HEK293 (cell line): ENCODE results near the gene TCP11.
A peak's percentile ranks its signal among the peaks of the same experiment; 100 is the strongest.
"Not testable (repeated sequence)": the region's sequence is repeated elsewhere in the genome, so short reads cannot be mapped to it uniquely, and the experiment has no call there.

Experiments used
- CTCF ChIA-PET: fragments of 350-600 bp; formaldehyde crosslinking; extraction: SDS; loops from one replicate; lab custom pipeline; 2021; ENCODE audit warnings: antibody characterized with exemption; lab: Yijun Ruan, JAX
- POLR2A ChIA-PET: fragments of 300-600 bp; formaldehyde crosslinking; extraction: SDS; loops from one replicate; lab custom pipeline; 2020; ENCODE audit warnings: antibody characterized with exemption, inconsistent platforms; lab: Yijun Ruan, JAX
- H3K27ac ChIP-seq: fragments of 200-500 bp; sonication (Bioruptor generic); 2 replicates; pipeline ENCODE4 v1.5.1; 2014; ENCODE audit warnings: low read depth, low read length, control low read depth, inconsistent platforms; ENCODE audit errors: extremely low read depth
- H3K36me3 ChIP-seq, 2 experiments: fragments of 200-500 bp in 1 of 2; sonication (Bioruptor generic) in 1 of 2; 1 replicate in 1 of 2; 2 replicates in 1 of 2; pipeline ENCODE4 v1.5.1; 2014 to 2017; ENCODE audit warnings: inconsistent platforms in 2 of 2, low read length in 2 of 2; ENCODE audit not compliant: control insufficient read depth in 2 of 2, insufficient read depth in 1 of 2
- H3K4me1 ChIP-seq: fragments of 200-500 bp; sonication (Bioruptor generic); 2 replicates; pipeline ENCODE4 v1.5.1; 2014; ENCODE audit warnings: mild to moderate bottlenecking, low read length, inconsistent platforms; ENCODE audit not compliant: control insufficient read depth, insufficient read depth
- H3K4me3 ChIP-seq: 2 replicates; pipeline ENCODE4 v1.5.1; 2011; ENCODE audit warnings: low read depth, mild to moderate bottlenecking, control low read depth, low read length, moderate library complexity
- H3K9me3 ChIP-seq: fragments of 200-500 bp; sonication (Bioruptor generic); 2 replicates; pipeline ENCODE4 v1.5.1; 2014; ENCODE audit warnings: low read depth, low read length, inconsistent platforms; ENCODE audit not compliant: control insufficient read depth, insufficient read depth
- KLF1 ChIP-seq: fragments of 450-650 bp; formaldehyde crosslinking; IDR thresholded peaks from 2 replicates; pipeline ENCODE4 v1.5.1; 2016; ENCODE audit warnings: missing biosample characterization, missing genetic modification characterization
- KLF7 ChIP-seq: fragments of 450-650 bp; formaldehyde crosslinking; IDR thresholded peaks from 2 replicates; pipeline ENCODE4 v1.5.1; 2016; ENCODE audit warnings: missing biosample characterization, missing genetic modification characterization, borderline replicate concordance
- PRDM10 ChIP-seq: fragments of 450-650 bp; formaldehyde crosslinking; IDR thresholded peaks from 2 replicates; pipeline ENCODE4 v1.5.1; 2016; ENCODE audit warnings: missing biosample characterization, missing genetic modification characterization
- TRIM28 ChIP-seq: IDR thresholded peaks from 2 replicates; pipeline ENCODE4 v1.6.1; 2011; ENCODE audit warnings: low read length, control low read depth, borderline replicate concordance
- ZNF114 ChIP-seq: fragments of 450-650 bp; formaldehyde crosslinking; IDR thresholded peaks from 2 replicates; pipeline ENCODE4 v1.5.0; 2017; ENCODE audit warnings: missing biosample characterization, missing genetic modification characterization
- ZNF248 ChIP-seq: fragments of 450-650 bp; formaldehyde crosslinking; IDR thresholded peaks from 2 replicates; pipeline ENCODE4 v1.5.1; 2017; ENCODE audit warnings: missing biosample characterization, missing genetic modification characterization
- ZNF555 ChIP-seq: fragments of 450-650 bp; formaldehyde crosslinking; conservative IDR thresholded peaks from 2 replicates; pipeline ENCODE4 v1.5.1; 2017; ENCODE audit warnings: missing biosample characterization, mild to moderate bottlenecking, missing genetic modification characterization, inconsistent platforms
- ZNF776 ChIP-seq: fragments of 450-650 bp; formaldehyde crosslinking; IDR thresholded peaks from 2 replicates; pipeline ENCODE4 v1.5.0; 2017; ENCODE audit warnings: missing biosample characterization, missing genetic modification characterization, borderline replicate concordance
- TF ChIP-seq, protein P1 (sequence below): fragments of 450-650 bp; formaldehyde crosslinking; IDR thresholded peaks from 2 replicates; pipeline ENCODE4 v1.5.1; 2016; ENCODE audit warnings: missing biosample characterization, missing genetic modification characterization, low read depth

The TCP11 gene

DNA sequence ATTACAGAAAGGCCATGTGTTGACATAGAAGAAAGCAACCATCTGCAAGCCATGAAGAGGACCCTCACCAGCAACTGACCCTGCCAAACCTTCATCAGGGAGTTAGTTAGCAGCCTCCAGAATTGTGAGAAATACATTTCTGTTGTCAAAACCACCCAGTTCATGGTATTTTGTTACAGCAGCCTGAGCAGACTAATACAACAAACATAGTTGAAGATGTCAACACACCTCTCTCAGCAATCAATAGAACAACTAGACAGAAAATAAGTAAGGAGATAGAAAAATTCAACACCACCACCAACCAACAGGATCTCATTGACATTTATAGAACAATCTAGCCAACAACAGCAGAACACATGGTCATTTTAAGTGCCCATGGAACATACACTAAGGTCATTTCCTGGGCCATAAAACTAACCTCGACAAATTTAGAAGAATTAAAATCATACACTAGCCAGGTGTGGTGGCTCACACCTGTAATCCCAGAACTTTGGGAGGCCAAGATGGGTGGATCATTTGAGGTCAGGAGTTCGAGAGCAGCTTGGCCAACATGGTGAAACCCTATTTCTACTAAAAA is 32.7 kb downstream of the TCP11 start (continued):
- no peak for TF ChIP-seq ZNF114
- TF ChIP-seq, protein P1, sequence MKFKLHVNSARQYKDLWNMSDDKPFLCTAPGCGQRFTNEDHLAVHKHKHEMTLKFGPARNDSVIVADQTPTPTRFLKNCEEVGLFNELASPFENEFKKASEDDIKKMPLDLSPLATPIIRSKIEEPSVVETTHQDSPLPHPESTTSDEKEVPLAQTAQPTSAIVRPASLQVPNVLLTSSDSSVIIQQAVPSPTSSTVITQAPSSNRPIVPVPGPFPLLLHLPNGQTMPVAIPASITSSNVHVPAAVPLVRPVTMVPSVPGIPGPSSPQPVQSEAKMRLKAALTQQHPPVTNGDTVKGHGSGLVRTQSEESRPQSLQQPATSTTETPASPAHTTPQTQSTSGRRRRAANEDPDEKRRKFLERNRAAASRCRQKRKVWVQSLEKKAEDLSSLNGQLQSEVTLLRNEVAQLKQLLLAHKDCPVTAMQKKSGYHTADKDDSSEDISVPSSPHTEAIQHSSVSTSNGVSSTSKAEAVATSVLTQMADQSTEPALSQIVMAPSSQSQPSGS (tag by site-specific recombination), result no peak
- TF ChIP-seq TRIM28, result no peak
- TF ChIP-seq ZNF248 (tag by site-specific recombination), result no peak
- no peak for TF ChIP-seq ZNF776 (tag by site-specific recombination)
- TF ChIP-seq ZNF555 (tag by site-specific recombination), result no peak

GRCh38 chr6:35107761-35108160 is 33.4 kb downstream of the TCP11 start:
- H3K9me3 ChIP-seq, H3K4me3 ChIP-seq, H3K4me1 ChIP-seq, H3K27ac ChIP-seq, H3K36me3 ChIP-seq: not testable (repeated sequence)
- ChIA-PET CTCF (interaction anchor here (1.4 to 1.9 kb wide), 2 partner anchors 10 to 120 kb away, joined by 3 to 8 read pairs; no protein-coding TSS in a partner anchor), POLR2A (interaction anchor here (1.4 kb wide), 1 partner anchor 9 kb away, joined by 3 read pairs; no protein-coding TSS in a partner anchor)
- TF ChIP-seq KLF1 (0 out of 2 replicates have a peak, but pooled peaks have one; percentile 32), KLF7 (peak; percentile 46; the same call in 1 of the 2 replicates)

DNA sequence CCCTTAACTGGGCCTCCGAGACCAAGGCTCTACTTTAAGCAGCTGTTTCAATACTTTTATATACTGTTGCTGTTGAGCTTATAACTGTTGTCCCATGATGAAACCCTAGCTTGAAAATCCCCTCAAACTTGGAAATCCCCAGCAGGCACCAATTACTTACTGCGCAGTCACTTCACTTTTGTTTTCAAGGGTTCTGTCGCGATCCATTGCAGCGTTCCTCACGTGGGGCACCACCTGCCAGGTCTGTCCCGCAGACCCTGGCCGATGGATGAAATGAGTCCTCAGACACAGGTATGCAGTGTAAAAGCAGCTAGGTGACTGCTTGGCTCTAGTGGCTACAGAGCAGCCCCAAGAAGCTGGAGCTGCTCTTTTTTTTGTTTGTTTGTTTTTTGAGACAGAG is 33.9 kb downstream of the TCP11 start:
- POLR2A ChIA-PET, result interaction anchor here (1.4 kb wide), 1 partner anchor 9 kb away, joined by 3 read pairs; no protein-coding TSS in a partner anchor
- not testable (repeated sequence) for H3K9me3 ChIP-seq, H3K4me3 ChIP-seq, H3K4me1 ChIP-seq, H3K27ac ChIP-seq, H3K36me3 ChIP-seq
- CTCF ChIA-PET, result interaction anchor here (1.4 to 1.9 kb wide), 2 partner anchors 9 to 120 kb away, joined by 3 to 8 read pairs; no protein-coding TSS in a partner anchor

- H3K9me3 ChIP-seq, H3K36me3 ChIP-seq, POLR2A ChIA-PET, H3K4me3 ChIP-seq, H3K27ac ChIP-seq, H3K4me1 ChIP-seq: not testable (repeated sequence)
- CTCF ChIA-PET, result interaction anchor here (0.8 to 1.9 kb wide), 3 partner anchors 8 to 119 kb away, joined by 3 to 8 read pairs (median 5); no protein-coding TSS in a partner anchor
These were observed 35.1 kb downstream of the TCP11 start for GRCh38 chr6:35106061-35106460.

DNA sequence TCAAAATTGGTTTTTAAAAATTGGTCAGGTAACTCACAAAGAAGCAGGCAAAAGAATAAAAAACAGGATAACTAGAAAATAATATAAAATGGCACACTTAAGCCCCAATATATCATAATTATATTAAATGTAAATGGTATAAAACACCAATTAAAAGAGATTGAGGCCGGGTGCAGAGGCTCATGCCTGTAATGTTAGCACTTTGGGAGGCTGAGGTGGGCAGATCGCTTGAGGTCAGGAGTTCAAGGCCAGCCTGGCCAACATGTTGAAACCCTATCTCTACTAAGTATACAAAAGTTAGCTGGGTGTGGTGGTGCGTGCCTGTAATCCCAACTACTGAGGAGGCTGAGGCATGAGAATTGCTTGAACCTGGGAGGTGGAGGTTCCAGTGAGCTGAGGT is 36.1 kb downstream of the TCP11 start:
- H3K9me3 ChIP-seq, result no peaks in the 10 kb centered on the region
- no peak for TF ChIP-seq PRDM10 (tag by site-specific recombination)
- ChIA-PET POLR2A (no interaction called here), CTCF (interaction anchor here (0.8 to 0.9 kb wide), 2 partner anchors 35 to 118 kb away, joined by 3 to 5 read pairs; no protein-coding TSS in a partner anchor)
- H3K4me3 ChIP-seq, result no peak overlapping the region
- no peaks in the 10 kb centered on the region for H3K4me1 ChIP-seq
- H3K27ac ChIP-seq, result no peak overlapping the region
- no peaks in the 10 kb centered on the region for H3K36me3 ChIP-seq
